ENCODE results near the gene CHRNG. TPM values are rescaled to one million over a fixed set of nuclear protein-coding genes. Genes with fewer than 3 reads are reported as not detected.

Gene CHRNG
- total RNA-seq, 1 donor from 2014 or later: not detected

DNA sequence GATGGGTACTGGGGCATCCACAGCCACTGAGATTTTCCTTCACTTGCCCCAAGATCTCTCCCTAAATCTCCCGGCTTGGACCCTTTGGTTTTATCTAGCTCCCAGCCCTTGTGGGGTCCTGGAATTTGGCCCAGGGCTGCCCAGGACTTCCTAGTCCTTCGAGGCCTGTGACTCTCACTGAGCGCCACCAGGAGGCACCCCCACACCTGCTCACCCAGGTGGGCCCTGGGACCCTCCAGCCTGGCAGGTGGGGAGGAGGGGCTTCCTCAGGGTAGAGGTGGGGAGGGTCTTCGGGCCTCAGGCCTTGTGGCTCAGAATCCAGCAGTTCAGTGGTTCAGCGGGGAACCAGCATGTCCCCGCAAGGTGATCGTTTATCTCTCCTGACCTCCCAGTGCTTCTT is 31.2 kb upstream of the CHRNG start:
- Histone ChIP-seq H3K4me3 (ENCODE audit: low read depth, low read length) (no peak overlapping the region), H3K27me3 (ENCODE audit: control insufficient read depth, insufficient read depth, low read length) (peaks cover 29% of the 10 kb centered on the region), H3K36me3 (ENCODE audit: control insufficient read depth, insufficient read depth, low read length) (no peaks in the 10 kb centered on the region)
- DNase-seq (ENCODE audit: low read depth) (no peak), FAIRE-seq (no peak)
- TF ChIP-seq, protein P1, sequence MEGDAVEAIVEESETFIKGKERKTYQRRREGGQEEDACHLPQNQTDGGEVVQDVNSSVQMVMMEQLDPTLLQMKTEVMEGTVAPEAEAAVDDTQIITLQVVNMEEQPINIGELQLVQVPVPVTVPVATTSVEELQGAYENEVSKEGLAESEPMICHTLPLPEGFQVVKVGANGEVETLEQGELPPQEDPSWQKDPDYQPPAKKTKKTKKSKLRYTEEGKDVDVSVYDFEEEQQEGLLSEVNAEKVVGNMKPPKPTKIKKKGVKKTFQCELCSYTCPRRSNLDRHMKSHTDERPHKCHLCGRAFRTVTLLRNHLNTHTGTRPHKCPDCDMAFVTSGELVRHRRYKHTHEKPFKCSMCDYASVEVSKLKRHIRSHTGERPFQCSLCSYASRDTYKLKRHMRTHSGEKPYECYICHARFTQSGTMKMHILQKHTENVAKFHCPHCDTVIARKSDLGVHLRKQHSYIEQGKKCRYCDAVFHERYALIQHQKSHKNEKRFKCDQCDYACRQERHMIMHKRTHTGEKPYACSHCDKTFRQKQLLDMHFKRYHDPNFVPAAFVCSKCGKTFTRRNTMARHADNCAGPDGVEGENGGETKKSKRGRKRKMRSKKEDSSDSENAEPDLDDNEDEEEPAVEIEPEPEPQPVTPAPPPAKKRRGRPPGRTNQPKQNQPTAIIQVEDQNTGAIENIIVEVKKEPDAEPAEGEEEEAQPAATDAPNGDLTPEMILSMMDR (IDR thresholded peaks at IDR 0.05; ENCODE audit: insufficient read depth, low read length, severe bottlenecking): no peak

DNA sequence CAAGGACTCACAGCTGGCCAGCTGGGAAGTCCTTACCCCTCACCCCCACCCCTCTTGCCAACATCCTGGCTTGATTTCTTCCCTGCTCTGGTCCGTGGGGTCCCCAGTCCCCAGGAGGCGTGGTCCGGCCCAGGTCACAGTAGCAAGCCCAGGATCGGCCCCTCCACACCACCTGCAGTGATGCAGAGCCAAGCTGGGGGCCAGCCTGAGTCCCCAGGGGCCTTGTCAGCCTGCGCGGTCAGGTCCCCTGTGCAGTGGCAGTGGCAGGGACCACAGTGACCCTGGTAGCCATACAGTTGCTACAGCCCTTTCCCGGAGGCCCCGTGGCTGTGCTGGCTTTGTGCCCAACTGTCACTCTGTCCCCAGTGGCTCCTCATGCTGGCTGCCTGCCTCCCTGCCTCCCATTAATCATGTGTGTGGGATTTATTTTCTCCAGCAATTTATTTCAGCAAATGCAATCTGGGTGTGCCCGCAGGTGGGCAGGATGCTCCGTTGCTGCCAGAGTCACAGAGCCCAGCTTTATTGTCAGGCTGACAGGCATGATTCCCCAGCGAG is 28.1 kb upstream of the CHRNG start:
- Histone ChIP-seq H3K36me3 (ENCODE audit: control insufficient read depth, insufficient read depth, low read length) (no peaks in the 10 kb centered on the region), H3K27me3 (ENCODE audit: control insufficient read depth, insufficient read depth, low read length) (peaks cover 10% of the 10 kb centered on the region), H3K4me3 (ENCODE audit: low read depth, low read length) (no peak overlapping the region)
- FAIRE-seq (no peak), DNase-seq (ENCODE audit: low read depth) (no peak)
- TF ChIP-seq, protein P1 (IDR thresholded peaks at IDR 0.05; ENCODE audit: insufficient read depth, low read length, severe bottlenecking): no peak

DNA sequence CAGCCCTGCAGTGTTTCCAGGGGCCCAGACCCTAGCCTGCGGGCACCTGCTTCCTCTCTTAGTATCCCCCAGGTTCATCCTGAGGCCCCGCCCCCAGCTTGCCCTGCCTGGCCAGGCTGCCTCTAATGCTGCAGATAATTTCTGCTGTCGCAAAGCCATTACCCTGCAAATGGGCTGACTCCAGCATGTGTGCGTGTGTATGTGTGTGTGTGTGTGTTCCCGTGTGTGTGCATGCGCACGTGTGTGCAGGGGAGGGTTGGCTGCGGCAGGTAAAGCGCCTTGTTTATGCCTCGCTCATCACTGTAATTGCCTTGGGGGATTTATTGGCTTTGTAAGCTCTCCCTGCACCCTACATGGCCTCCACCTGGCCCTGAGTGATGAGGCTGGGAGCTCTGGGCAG is 26.9 kb upstream of the CHRNG start:
- DNase-seq (ENCODE audit: low read depth) (no peak), FAIRE-seq (no peak)
- Histone ChIP-seq H3K36me3 (ENCODE audit: control insufficient read depth, insufficient read depth, low read length) (no peaks in the 10 kb centered on the region), H3K4me3 (ENCODE audit: low read depth, low read length) (no peak overlapping the region), H3K27me3 (ENCODE audit: control insufficient read depth, insufficient read depth, low read length) (peaks cover 7% of the 10 kb centered on the region)
- TF ChIP-seq, protein P1 (IDR thresholded peaks at IDR 0.05; ENCODE audit: insufficient read depth, low read length, severe bottlenecking): no peak

DNA sequence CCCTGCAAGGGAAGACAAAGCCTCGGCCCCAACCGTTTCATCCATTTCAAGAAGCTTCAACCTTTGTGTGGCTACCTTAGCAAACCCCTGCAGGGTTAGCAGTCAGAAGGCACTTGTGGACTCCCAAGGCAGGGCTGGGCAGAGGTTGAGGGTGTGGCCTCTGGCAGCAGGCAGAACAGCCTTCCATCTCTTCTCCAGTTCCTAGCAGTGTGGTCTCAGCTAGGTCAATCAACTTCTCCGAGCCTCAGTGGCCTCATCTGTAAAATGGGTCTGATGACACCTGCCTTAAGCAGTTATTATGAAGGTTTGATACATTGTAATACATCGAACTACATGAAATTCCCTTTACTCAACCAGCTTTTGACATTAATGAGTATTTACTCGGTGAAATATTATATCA is 26.1 kb upstream of the CHRNG start:
- Histone ChIP-seq H3K36me3 (ENCODE audit: control insufficient read depth, insufficient read depth, low read length) (no peaks in the 10 kb centered on the region), H3K4me3 (ENCODE audit: low read depth, low read length) (no peak overlapping the region), H3K27me3 (ENCODE audit: control insufficient read depth, insufficient read depth, low read length) (peaks cover 5% of the 10 kb centered on the region)
- DNase-seq (ENCODE audit: low read depth) (no peak), FAIRE-seq (no peak)
- TF ChIP-seq, protein P1 (IDR thresholded peaks at IDR 0.05; ENCODE audit: insufficient read depth, low read length, severe bottlenecking): no peak

DNA sequence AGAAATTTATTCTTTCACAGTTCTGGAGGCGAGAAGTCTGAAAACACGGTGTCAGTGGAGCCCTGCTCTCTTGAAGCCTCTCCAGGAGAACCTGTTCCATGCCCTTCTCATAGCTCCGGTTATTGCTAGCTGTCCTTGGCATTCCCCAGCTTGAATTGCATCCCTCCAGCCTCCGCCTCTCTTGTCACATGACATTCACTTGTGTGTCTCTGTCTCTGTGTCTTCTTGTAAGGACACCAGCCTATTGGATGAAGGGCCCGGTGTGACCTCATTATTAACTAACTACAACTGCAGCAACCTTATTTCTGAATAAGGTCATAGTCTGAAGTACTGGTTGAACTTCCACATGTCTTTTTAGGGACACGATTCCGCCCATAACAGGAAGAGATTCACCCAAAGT is 23.9 kb upstream of the CHRNG start:
- H3K36me3 ChIP-seq (ENCODE audit: control insufficient read depth, insufficient read depth, low read length): no peaks in the 10 kb centered on the region
- TF ChIP-seq, protein P1 (IDR thresholded peaks at IDR 0.05; ENCODE audit: insufficient read depth, low read length, severe bottlenecking): no peak
- no peak overlapping the region for H3K4me3 ChIP-seq (ENCODE audit: low read depth, low read length)
- H3K27me3 ChIP-seq (ENCODE audit: control insufficient read depth, insufficient read depth, low read length): peaks cover 5% of the 10 kb centered on the region
- FAIRE-seq: no peak
- no peak for DNase-seq (ENCODE audit: low read depth)

DNA sequence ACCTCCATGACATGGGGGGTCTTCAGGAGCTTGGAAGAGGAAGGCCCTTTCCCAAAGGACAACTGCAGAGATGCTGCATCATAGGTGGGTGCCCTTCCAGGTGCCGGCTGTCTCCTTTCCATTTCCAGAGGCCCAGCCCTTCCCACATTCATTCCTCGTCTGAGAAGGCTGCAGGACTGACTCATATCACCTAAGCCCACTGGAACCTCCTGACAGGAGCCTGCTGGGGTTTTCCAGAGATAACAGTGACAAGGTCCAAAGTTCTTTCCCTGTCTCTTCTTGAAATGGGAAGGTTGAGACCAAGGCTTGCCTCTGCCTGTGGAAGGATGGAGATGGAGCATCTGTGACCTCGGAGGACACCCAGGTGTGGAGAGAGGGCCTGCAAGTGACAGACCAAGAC is 22.9 kb upstream of the CHRNG start:
- H3K27me3 ChIP-seq (ENCODE audit: control insufficient read depth, insufficient read depth, low read length): peaks cover 3% of the 10 kb centered on the region
- FAIRE-seq (no peak), DNase-seq (ENCODE audit: low read depth) (no peak)
- TF ChIP-seq, protein P1 (IDR thresholded peaks at IDR 0.05; ENCODE audit: insufficient read depth, low read length, severe bottlenecking): no peak
- H3K36me3 ChIP-seq (ENCODE audit: control insufficient read depth, insufficient read depth, low read length): no peaks in the 10 kb centered on the region
- H3K4me3 ChIP-seq (ENCODE audit: low read depth, low read length): no peak overlapping the region

Data from bronchial epithelial cell (primary cell).